GM12878 (cell line): ENCODE results near the gene CBARP. TPM values are rescaled to one million over a fixed set of nuclear protein-coding genes. Genes with fewer than 3 reads are reported as not detected.

Experiments
- BCL3 ChIP-seq: IDR thresholded peaks from 2 replicates; pipeline ENCODE4 v1.6.1; 2011; ENCODE audit warnings: borderline replicate concordance, low read depth, mild to moderate bottlenecking, moderate library complexity, low read length; ENCODE audit not compliant: insufficient read depth, poor library complexity, severe bottlenecking
- CTCF ChIP-seq, 3 experiments: IDR thresholded peaks in 2 of 3; conservative IDR thresholded peaks in 1 of 3; 2 replicates each; pipeline ENCODE4 v1.5.1; 2011; ENCODE audit warnings: low read depth in 3 of 3, low read length in 3 of 3, mild to moderate bottlenecking in 3 of 3, control low read depth in 2 of 3, moderate library complexity in 2 of 3, inconsistent platforms in 1 of 3, mixed read lengths in 1 of 3; ENCODE audit not compliant: control insufficient read depth in 2 of 3, insufficient read depth in 1 of 3; ENCODE audit errors: extremely low read depth in 1 of 3
- E4F1 ChIP-seq: fragments of 450-650 bp; IDR thresholded peaks from 2 replicates; pipeline ENCODE4 v1.6.1; 2018; ENCODE audit warnings: borderline replicate concordance, mild to moderate bottlenecking; ENCODE audit not compliant: partially characterized antibody
- HDGF ChIP-seq: fragments of 450-650 bp; IDR thresholded peaks from 2 replicates; pipeline ENCODE4 v1.6.1; 2016; ENCODE audit warnings: antibody characterized with exemption
- KDM1A ChIP-seq: fragments of 200-600 bp; sonication (generic); IDR thresholded peaks from 2 replicates; pipeline ENCODE4 v1.6.1; 2016; ENCODE audit warnings: borderline replicate concordance
- POLR2AphosphoS5 ChIP-seq: IDR thresholded peaks from 2 replicates; pipeline ENCODE4 v1.6.1; 2011; ENCODE audit warnings: mild to moderate bottlenecking, low read length, inconsistent platforms
- RFX5 ChIP-seq: IDR thresholded peaks from 2 replicates; pipeline ENCODE4 v1.6.1; 2011; ENCODE audit warnings: low read depth, low read length, improper control_type of control experiment
- SMAD1 ChIP-seq: fragments of 450-650 bp; IDR thresholded peaks from 2 replicates; pipeline ENCODE4 v1.6.1; 2018; ENCODE audit warnings: mild to moderate bottlenecking, low read depth; ENCODE audit not compliant: partially characterized antibody
- SMAD5 ChIP-seq: IDR thresholded peaks from 2 replicates; pipeline ENCODE4 v1.6.1; 2016; ENCODE audit warnings: antibody characterized with exemption, low read depth
- TARDBP ChIP-seq: IDR thresholded peaks from 2 replicates; pipeline ENCODE4 v1.6.1; 2016; ENCODE audit warnings: borderline replicate concordance
- YBX1 ChIP-seq: fragments of 450-650 bp; IDR thresholded peaks from 2 replicates; pipeline ENCODE4 v1.6.1; 2016; ENCODE audit warnings: antibody characterized with exemption
- polyA plus RNA-seq, 11 experiments: library from polyadenylated mRNA; depleted of rRNA in 4 of 11; unstranded in 6 of 11; stranded (reverse) in 5 of 11; fragments of >200 nt; fragmentation: Nextera tagmentation in 4 of 11; fragmentation: Illumina TruSeq in 1 of 11; extraction: Ambion mirVana in 4 of 11; extraction: Trizol in 1 of 11; gene quantifications; 1 replicate in 1 of 11; 2 replicates in 10 of 11; pipeline versions ENCODE4 v1.2.1 to v1.2.3, GENCODE V29; 2011 to 2016; ENCODE audit warnings: inconsistent platforms in 2 of 11, missing spikeins in 2 of 11, low read depth in 1 of 11
- total RNA-seq, 4 experiments: library from RNA; depleted of rRNA in 3 of 4; stranded (reverse); fragments of >200 nt in 3 of 4; fragmentation: Illumina TruSeq in 1 of 4; extraction: Trizol in 1 of 4; gene quantifications; 2 replicates each; pipeline versions ENCODE4 v1.2.1 to v1.2.3, GENCODE V29; 2013 to 2021

Gene CBARP
- total and polyA plus RNA-seq, 10 of the 15 experiments (the other 5 are each of a cell fraction or from before 2014, with no cell fraction given) = 0.04 to 0.59 (median 0.18) TPM; not detected in 3

GRCh38 chr19:1269065-1269477 is 31.3 kb upstream of the CBARP start, which contains the start of gene CIRBP (continued):
- TF ChIP-seq BCL3 (peak; percentile 37), POLR2AphosphoS5 (peak; percentile 98), KDM1A (no peak), YBX1 (no peak), CTCF (IDR thresholded peaks at IDR 0.05 in 2 of 3, conservative IDR thresholded peaks at IDR 0.05 in 1 of 3; ENCODE audit: control insufficient read depth in 2 of 3, extremely low read depth in 1 of 3, insufficient read depth in 1 of 3, low read depth in 3 of 3, low read length in 3 of 3) (no peak), SMAD1 (peak; percentile 82), E4F1 (no peak), SMAD5 (peak; percentile 99), RFX5 (peak; percentile 25; the same call in 1 of the 2 replicates), HDGF (peak; percentile 94), TARDBP (0 out of 2 replicates have a peak, but pooled peaks have one; percentile 28)
- TF ChIP-seq, all 136 proteins: peak for 29
